ENCODE measurements around the gene MCF2L.

- TF ChIP-seq POLR2A (IDR thresholded peaks at IDR 0.05; ENCODE audit: low read depth, low read length) = no peak
- TF ChIP-seq TAF1 (IDR thresholded peaks at IDR 0.05; ENCODE audit: borderline replicate concordance, low read depth, low read length) = no peak
- TF ChIP-seq POLR2AphosphoS5 (IDR thresholded peaks at IDR 0.05; ENCODE audit: low read depth, low read length) = no peak
These were observed 6.6 kb upstream of the MCF2L start for GRCh38 chr13:112962396-112962795.
